Motor neuron (in vitro differentiated cells): Measurements from ENCODE around the gene RHEX. TPM values are rescaled to one million over a fixed set of nuclear protein-coding genes. Genes with fewer than 3 reads are reported as not detected.
"Not testable (repeated sequence)": the region's sequence is repeated elsewhere in the genome, so short reads cannot be mapped to it uniquely, and the experiment has no call there.

Experiments
- ATAC-seq, 8 experiments: fragments of 200-7000 bp; cut with Tn5 transposase; replicated peaks in 6 of 8; 2 replicates each; pipeline ENCODE4 v1.8.0; 2021; ENCODE audit warnings: mild to moderate bottlenecking in 8 of 8, moderate library complexity in 8 of 8
- H3K27ac ChIP-seq, 2 donors: fragments of 250-450 bp; sonication (Bioruptor Pico); 2 replicates each; pipeline ENCODE4 v1.9.0; 2021; ENCODE audit warnings: antibody characterized with exemption in 2 of 2, mild to moderate bottlenecking in 2 of 2, moderate library complexity in 1 of 2
- H3K4me1 ChIP-seq, 2 donors: fragments of 250-450 bp; sonication (Bioruptor Pico); replicated peaks in 1 of 2; 2 replicates each; pipeline ENCODE4 v1.6.1; 2021; ENCODE audit warnings: antibody characterized with exemption in 2 of 2, mild to moderate bottlenecking in 2 of 2, moderate library complexity in 1 of 2
- H3K4me3 ChIP-seq, 5 donors: fragments of 250-450 bp; sonication (Bioruptor Pico); 2 replicates each; pipeline ENCODE4 v1.9.0; 2021; ENCODE audit warnings: antibody characterized with exemption in 5 of 5, mild to moderate bottlenecking in 5 of 5, moderate library complexity in 4 of 5
- WGBS, 10 experiments: fragments of 450-650 bp; shearing (Covaris generic); methylation state at CpG; one replicate each; pipeline ENCODE4 v1.0.0; 2022; 5-methylcytosine and 5-hydroxymethylcytosine counted together
- in situ Hi-C, 9 experiments: fragments of 400-800 bp; cut with MboI; loops; one replicate each; pipeline ENCODE4 v1.15.0; 2021; ENCODE audit warnings: low sequenced_read_pairs in 9 of 9, low pct_unique_long_range_greater_than_20kb in 2 of 9; ENCODE audit not compliant: unreplicated experiment in 9 of 9
- total RNA-seq, 8 experiments: library from RNA; unstranded; fragments of 300-600 nt; gene quantifications; 2 replicates each; pipeline versions ENCODE4 v1.2.3 to v1.2.4, GENCODE V29; 2022

RHEX gene
- total RNA-seq, 8 experiments from 2014 or later, result 0.29 to 1.2 (median 0.87) TPM; not detected in 5

GRCh38 chr1:206055069-206055625 lies 2.2 kb downstream of the RHEX start:
- H3K4me3 ChIP-seq, H3K4me1 ChIP-seq, in situ Hi-C loops, H3K27ac ChIP-seq, ATAC-seq: not testable (repeated sequence)
- WGBS, 10 experiments, result 85 to 97% (median 90%) methylated on average over 5 to 12 of the region's 12 CpGs; no CpG with 5 or more reads in 2 of the 10 experiments

GRCh38 chr1:206055639-206056323 lies 2.8 kb downstream of the RHEX start:
- in situ Hi-C loops, H3K4me1 ChIP-seq, H3K4me3 ChIP-seq, ATAC-seq: not testable (repeated sequence)
- WGBS, 10 experiments, result 43 to 97% (median 88%) methylated on average over 3 to 8 of the region's 8 CpGs; no CpG with 5 or more reads in 1 of the 10 experiments
- peak overlapping the region in 1 of 2 donors; percentile 8 for H3K27ac ChIP-seq

- ATAC-seq, H3K4me1 ChIP-seq, in situ Hi-C loops, H3K4me3 ChIP-seq, H3K27ac ChIP-seq: not testable (repeated sequence)
- WGBS, 10 experiments, result 57 to 100% (median 86%) methylated on average over 1 to 4 of the region's 9 CpGs; no CpG with 5 or more reads in 1 of the 10 experiments
Observed at GRCh38 chr1:206058289-206058926, 5.4 kb downstream of the RHEX start.

DNA sequence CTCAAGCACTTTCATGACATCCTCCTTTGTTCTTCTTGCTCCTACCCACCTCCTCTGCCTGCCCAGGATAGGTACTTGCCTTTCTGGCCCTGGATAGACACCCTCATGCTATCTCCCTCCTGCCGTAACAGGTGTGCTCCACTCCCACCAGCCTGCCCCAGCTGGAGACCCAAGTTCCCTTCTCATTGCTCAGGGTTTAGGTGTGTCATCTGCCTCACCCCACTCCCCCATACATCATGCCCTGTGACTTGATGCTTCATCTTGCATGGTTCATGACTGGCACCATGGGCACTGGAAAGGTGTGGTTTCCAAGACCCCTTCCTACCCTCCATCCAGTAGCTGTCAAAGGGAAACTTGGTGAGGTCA lies 5.9 kb downstream of the RHEX start:
- Histone ChIP-seq H3K27ac (no peak overlapping the region), H3K4me3 (no peak overlapping the region), H3K4me1 (no peaks in the 10 kb centered on the region)
- in situ Hi-C loops, result no loop called here
- WGBS, 10 experiments, result 40 to 100% (median 100%) methylated on average over 1 of the region's 1 CpG; no CpG with 5 or more reads in 5 of the 10 experiments
- ATAC-seq, result no peak

- Histone ChIP-seq H3K27ac (no peak overlapping the region), H3K4me1 (no peaks in the 10 kb centered on the region), H3K4me3 (no peak overlapping the region)
- WGBS, 10 experiments, result 40 to 100% (median 87%) methylated on average over 1 to 3 of the region's 3 CpGs; no CpG with 5 or more reads in 5 of the 10 experiments
- in situ Hi-C loops, result no loop called here
- no peak for ATAC-seq
Observed at GRCh38 chr1:206059355-206059915, 6.5 kb downstream of the RHEX start.

DNA sequence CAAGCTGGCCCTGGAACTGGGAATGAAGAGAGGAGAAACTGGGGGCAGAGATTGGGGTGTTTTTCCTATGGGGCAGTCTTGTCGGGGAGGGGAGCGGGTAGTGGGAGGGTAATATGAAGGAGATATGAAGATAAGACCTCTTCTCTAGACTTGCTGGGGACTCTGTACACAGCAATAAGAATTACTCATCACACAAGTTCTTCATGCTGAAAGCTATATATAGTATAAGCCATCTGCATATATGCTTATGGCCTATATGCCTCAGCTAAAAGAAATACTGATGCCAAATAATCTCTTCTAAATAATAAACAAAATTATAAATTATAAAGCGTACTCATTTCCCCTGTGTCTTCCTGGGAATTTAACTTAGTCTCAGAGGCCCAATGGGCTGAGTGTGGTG lies 7.9 kb downstream of the RHEX start:
- in situ Hi-C loops, result no loop called here
- Histone ChIP-seq H3K4me3 (no peak overlapping the region), H3K27ac (no peak overlapping the region), H3K4me1 (no peaks in the 10 kb centered on the region)
- 33 to 96% (median 89%) methylated on average over 1 to 3 of the region's 3 CpGs; no CpG with 5 or more reads in 4 of the 10 experiments for WGBS, 10 experiments
- peak in 3 of 8 experiments; percentile 43 to 85 (median 55) for ATAC-seq

DNA sequence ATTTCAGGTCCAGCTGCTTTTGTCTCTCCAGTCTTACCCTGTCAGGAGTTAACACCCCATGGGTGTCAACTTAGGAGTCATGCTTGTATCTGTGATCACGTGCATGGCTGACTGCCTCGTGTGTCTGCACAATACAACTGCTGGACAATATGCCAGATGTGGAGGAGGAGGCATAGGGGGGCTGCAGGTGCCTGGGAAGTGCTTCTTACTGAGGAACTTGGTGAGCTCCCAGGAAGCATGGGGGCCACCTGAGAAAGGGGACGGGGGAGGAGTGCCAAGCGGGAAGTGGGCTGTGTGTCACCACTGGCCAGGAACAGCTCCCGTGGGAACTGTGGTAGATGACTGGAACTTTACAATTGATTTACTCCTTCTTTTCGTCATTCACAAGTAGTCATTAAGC lies 9.5 kb downstream of the RHEX start:
- WGBS, 10 experiments, result 60 to 87% (median 82%) methylated on average over 1 to 6 of the region's 6 CpGs; no CpG with 5 or more reads in 4 of the 10 experiments
- H3K27ac ChIP-seq, result no peak overlapping the region
- no peak for ATAC-seq
- in situ Hi-C loops, result no loop called here
- no peak overlapping the region for H3K4me3 ChIP-seq
- H3K4me1 ChIP-seq, result no peaks in the 10 kb centered on the region

GRCh38 chr1:206064001-206064400 lies 11.0 kb downstream of the RHEX start:
- WGBS, 10 experiments, result no CpG with 5 or more reads among the region's 35 CpGs
- in situ Hi-C loops, H3K27ac ChIP-seq, H3K4me1 ChIP-seq, ATAC-seq, H3K4me3 ChIP-seq: not testable (repeated sequence)

- H3K27ac ChIP-seq, H3K4me3 ChIP-seq, ATAC-seq, in situ Hi-C loops, H3K4me1 ChIP-seq: not testable (repeated sequence)
- no CpG with 5 or more reads among the region's 25 CpGs for WGBS, 10 experiments
Observed at GRCh38 chr1:206064501-206064900, 11.5 kb downstream of the RHEX start.

- Histone ChIP-seq H3K27ac (no peak overlapping the region), H3K4me3 (no peak overlapping the region), H3K4me1 (no peaks in the 10 kb centered on the region)
- 77 to 100% (median 93%) methylated on average over 1 to 3 of the region's 4 CpGs; no CpG with 5 or more reads in 3 of the 10 experiments for WGBS, 10 experiments
- in situ Hi-C loops, result no loop called here
- ATAC-seq, result no peak
Observed at GRCh38 chr1:206065547-206066145, 12.7 kb downstream of the RHEX start.

DNA sequence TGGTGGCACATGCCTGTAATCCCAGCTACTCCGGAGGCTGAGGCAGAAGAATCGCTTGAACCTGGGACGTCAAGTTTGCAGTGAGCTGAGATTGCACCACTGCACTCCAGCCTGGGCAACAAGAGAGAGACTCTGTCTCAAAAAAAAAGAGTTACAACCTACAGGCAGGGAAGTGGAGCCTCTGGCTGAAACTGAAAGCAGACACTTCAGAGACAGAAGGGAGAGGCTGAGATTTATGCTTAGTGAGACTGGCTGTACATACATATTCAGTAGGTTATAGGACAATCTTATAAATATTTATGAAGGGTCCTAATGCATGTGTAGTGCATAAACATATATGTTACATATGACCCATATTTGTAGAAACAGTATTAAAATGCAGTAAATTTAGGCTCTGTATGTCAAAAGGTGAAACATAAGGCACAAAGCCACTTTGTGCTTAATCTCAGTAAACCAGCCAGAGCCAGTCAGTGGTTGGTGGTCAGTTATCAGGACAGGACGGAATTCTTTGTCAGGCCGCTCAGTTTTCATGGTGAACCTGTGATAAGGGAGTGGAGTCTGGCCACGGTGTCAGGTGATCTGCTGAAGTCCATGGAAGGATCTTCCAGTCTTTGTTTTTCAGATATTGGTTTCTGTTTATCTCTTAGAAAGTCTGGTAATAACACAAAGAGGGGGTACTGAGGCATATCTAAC lies 13.7 kb downstream of the RHEX start:
- ATAC-seq, result peak; percentile 85 to 100 (median 94)
- in situ Hi-C loops, result no loop called here
- WGBS, 10 experiments, result 67 to 87% (median 79%) methylated on average over 2 to 5 of the region's 6 CpGs; no CpG with 5 or more reads in 5 of the 10 experiments

GRCh38 chr1:206067486-206068227 lies 14.7 kb downstream of the RHEX start:
- in situ Hi-C loops, result no loop called here
- 43 to 100% (median 78%) methylated on average over 1 to 8 of the region's 8 CpGs; no CpG with 5 or more reads in 1 of the 10 experiments for WGBS, 10 experiments
- H3K4me1 ChIP-seq, result no peaks in the 10 kb centered on the region
- no peak for ATAC-seq
- no peak overlapping the region for H3K4me3 ChIP-seq
- no peak overlapping the region for H3K27ac ChIP-seq

More for the DNA sequence above, 13.7 kb downstream of the RHEX start:
- Histone ChIP-seq H3K27ac (no peak overlapping the region), H3K4me3 (no peak overlapping the region), H3K4me1 (no peaks in the 10 kb centered on the region)
